Ecto neural progenitor cell (in vitro differentiated cells): ENCODE measurements around the gene DHCR24.
"Not testable (repeated sequence)": the region's sequence is repeated elsewhere in the genome, so short reads cannot be mapped to it uniquely, and the experiment has no call there.

ENCODE experiments used
- DNase-seq: peaks from one replicate; pipeline ENCODE4 v3.0.0-alpha.2; 2018; ENCODE audit warnings: low spot score

The DHCR24 gene

GRCh38 chr1:54886724-54887664 lies at the start of gene DHCR24:
Gene DHCR24, minus strand, starts transcription at chr1:54887195. Its CDS starts 76 bp downstream, at chr1:54887119.
- DNase-seq = peak; percentile 94

DNA sequence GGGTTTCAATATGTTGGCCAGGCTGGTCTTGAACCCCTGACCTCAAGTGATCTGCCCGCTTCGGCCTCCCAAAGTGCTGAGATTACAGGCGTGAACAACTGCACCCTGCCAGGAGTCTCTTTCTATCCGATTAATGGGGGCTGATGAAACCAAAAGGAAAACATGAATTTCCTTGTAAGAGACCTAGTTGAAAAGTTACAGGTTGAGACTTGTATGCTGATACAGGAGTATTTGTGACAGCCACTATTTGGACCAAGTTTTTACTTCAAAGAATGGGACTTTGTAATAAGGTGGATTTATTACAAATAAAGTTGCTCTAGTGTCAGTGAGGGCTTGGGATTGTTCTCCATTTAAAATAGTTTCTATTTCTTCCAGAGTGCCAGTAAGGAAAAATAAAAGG lies 49.8 kb upstream of the DHCR24 start:
- DNase-seq = no peak

DNA sequence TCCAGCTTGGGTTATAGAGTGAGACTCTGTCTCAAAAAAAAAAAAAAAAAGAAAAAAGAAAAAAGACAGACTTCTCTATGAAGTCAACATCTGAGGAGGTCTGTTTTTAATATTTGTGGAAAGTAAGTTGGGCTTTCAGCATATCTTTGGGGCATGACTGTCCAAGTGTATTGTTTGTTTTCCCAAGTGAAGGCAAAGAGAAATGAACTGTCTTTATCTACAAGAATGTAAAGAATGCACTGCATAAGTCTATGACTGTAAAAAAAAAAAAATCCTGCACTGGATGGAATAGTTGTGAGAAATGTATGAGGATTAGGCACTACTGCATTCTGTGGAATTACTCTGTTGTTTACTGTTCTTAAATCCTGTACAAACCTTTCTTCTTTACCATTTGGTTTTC lies 47.9 kb upstream of the DHCR24 start:
- DNase-seq = no peak

GRCh38 chr1:54934081-54934480 lies 47.1 kb upstream of the DHCR24 start:
- DNase-seq = not testable (repeated sequence)

DNA sequence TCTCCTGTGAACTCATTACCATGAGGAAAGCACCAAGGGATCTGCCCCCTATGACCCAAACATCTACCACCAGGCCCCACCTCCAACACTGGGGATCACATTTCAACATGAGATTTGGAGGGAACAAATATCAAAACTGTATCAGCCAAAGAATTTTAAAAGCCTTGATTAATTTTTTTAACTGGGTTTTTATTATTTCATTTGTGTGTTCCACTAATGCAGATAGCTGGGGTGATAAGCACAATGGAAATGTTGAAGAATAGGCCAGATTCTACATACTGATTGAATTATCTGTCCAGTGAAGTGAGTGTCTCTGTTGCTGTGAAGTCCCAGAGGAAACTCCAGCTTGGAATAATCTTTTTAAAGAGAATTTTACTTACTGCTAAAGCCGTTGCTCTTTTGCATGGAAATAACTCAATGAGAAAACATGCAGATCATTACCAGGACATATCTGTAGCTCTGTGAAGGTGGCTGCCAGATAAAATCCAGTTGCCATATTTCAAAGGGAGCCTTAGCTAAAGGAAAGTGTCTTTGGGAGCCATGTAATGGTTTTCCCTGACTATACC lies 44.4 kb upstream of the DHCR24 start:
- DNase-seq = no peak

DNA sequence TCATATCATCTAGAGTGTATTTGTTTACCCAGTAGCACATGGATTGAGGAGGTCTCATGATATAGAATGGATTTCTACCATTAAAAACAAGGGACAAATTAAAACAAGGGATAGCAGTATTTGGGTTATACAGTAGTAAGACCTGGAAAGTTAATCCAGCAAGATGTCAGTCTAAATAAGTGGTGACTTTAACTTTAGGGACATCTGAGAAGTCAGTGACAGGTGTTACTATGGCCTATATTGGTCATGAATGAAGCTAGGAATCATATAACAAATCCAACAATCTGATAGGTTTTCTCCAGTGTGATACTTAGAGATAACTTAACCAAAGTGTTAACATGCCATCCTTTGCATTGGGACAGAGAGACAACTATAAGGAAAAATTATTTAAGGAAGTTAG lies 42.7 kb upstream of the DHCR24 start:
- DNase-seq = no peak

GRCh38 chr1:54928327-54928726 lies 41.3 kb upstream of the DHCR24 start:
- no peak for DNase-seq

DNA sequence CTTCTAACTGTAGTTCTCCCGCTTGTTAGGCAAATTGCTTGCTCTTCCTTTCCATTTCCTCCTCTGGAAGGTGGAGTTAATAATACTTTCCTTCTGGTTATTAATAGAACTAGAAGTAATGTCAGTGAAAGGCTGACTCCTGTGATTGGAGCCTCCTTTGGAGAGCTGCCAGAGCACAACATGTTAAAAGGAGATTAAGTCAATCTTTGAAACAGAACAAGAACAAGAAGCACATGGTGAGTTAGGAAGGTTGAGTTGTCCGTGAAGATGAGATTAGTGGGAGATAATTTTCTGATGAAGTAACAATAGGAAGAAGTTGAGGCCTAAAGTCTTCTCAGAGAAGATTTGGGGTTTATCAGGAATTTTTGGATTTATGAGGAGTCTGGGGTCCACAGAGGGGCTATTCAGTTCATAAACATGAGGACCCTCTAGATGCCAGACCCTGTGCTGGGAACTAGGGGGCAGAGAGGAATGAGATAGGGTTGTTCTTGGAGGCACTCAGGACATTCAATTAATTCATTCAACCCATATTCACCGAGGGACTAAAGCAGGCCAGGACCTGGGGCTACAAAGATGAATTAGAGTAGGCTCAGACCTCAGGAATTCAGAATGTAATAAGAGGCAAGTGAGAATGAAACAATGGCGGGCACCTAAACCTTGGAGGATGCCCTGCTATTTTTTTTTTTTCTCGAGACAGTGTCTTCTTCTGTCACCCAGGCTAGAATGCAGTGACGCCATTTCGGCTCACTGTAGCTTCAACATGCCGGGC lies 40.7 kb upstream of the DHCR24 start:
- no peak for DNase-seq

DNA sequence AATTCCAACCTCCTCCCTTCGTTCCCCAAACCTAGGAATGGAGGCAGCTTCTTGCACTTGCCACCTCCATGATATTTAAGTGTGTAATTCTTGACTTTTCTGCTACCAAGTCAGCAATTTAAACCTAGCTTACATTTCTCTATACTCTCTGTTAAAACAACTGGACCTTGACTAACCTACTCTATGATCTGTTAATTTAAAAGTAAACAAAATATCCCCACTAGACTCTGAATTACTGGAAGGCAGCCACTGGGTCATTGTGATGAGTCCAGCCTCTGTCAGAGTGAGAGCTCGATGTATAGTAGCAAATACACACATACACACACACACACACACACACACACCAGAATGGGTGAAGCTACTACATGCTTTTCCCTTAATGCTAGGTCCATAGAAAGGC lies 40.0 kb upstream of the DHCR24 start:
- no peak for DNase-seq

GRCh38 chr1:54922921-54923421 lies 36.0 kb upstream of the DHCR24 start:
- no peak for DNase-seq

DNA sequence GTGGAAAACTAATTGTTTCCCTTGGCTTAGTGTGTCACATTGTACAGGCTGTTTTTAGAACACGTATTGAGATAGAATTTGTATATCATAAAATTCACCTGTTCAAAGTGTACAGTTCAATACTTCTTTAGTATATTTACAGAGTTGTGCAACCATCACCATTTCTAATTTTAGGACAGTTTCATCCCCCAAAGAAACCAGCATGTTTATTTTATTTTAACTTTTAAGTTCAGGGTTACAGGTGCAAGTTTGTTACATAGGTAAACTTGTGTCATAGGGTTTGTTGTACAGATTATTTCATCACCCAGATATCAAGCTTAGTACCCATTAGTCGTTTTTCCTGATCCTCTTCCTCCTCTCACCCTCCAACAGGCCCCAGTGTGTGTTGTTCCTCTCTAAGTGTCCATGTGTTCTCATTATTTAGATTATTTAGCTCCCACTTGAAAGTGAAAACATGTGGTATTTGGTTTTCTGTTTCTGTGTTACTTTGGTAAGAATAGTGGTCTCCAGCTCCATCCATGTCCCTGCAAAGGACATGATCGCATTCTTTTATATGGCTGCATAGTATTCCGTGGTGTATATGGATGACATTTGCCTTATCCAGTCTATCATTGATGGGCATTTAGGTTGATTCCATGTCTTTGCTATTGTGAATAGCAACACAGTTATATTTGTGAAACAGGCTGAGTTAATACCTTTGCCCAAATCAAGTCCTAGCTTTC lies 35.2 kb upstream of the DHCR24 start:
- no peak for DNase-seq

GRCh38 chr1:54919367-54920359 lies 32.7 kb upstream of the DHCR24 start:
- no peak for DNase-seq

- DNase-seq = not testable (repeated sequence)
Observed at GRCh38 chr1:54911076-54911475, 24.1 kb upstream of the DHCR24 start.

GRCh38 chr1:54906586-54906985 lies 19.6 kb upstream of the DHCR24 start:
- no peak for DNase-seq

GRCh38 chr1:54904476-54905048 lies 17.6 kb upstream of the DHCR24 start:
- DNase-seq = no peak

- no peak for DNase-seq
Observed at GRCh38 chr1:54894271-54894670, 7.3 kb upstream of the DHCR24 start.

- no peak for DNase-seq
Observed at GRCh38 chr1:54892586-54892985, 5.6 kb upstream of the DHCR24 start.

GRCh38 chr1:54889132-54889725 lies 2.2 kb upstream of the DHCR24 start:
- DNase-seq = no peak

- DNase-seq = no peak
Observed at GRCh38 chr1:54888080-54888733, 1.2 kb upstream of the DHCR24 start.
